Retinal pigment epithelial cell (primary cell): Measurements from ENCODE around the gene LMF1.

ENCODE experiments used
- DNase-seq: peaks from one replicate; pipeline ENCODE4 v3.0.0-alpha.2; 2010; ENCODE audit warnings: low read depth
- H3K4me3 ChIP-seq: 2 replicates; pipeline ENCODE4 v1.5.1; 2011; ENCODE audit warnings: mild to moderate bottlenecking, low read length, control low read depth, moderate library complexity
- CTCF ChIP-seq: conservative IDR thresholded peaks from 2 replicates; pipeline ENCODE4 v1.5.1; 2011; ENCODE audit warnings: low read depth, low read length, control low read depth, inconsistent platforms

LMF1 gene

GRCh38 chr16:965487-965886, 5.3 kb downstream of the LMF1 start:
- TF ChIP-seq CTCF: no peak
- no peak overlapping the region for H3K4me3 ChIP-seq
- no peak for DNase-seq

GRCh38 chr16:965036-965395, 5.8 kb downstream of the LMF1 start:
- no peak overlapping the region for H3K4me3 ChIP-seq
- no peak for DNase-seq
- TF ChIP-seq CTCF: no peak

GRCh38 chr16:964356-965035, 6.3 kb downstream of the LMF1 start:
- TF ChIP-seq CTCF: no peak
- no peak overlapping the region for H3K4me3 ChIP-seq
- no peak for DNase-seq

- H3K4me3 ChIP-seq: no peak overlapping the region
- DNase-seq: no peak
- TF ChIP-seq CTCF: no peak
These were observed 6.9 kb downstream of the LMF1 start for GRCh38 chr16:963913-964312.

- no peak overlapping the region for H3K4me3 ChIP-seq
- DNase-seq: no peak
- no peak for TF ChIP-seq CTCF
These were observed 7.6 kb downstream of the LMF1 start for GRCh38 chr16:962901-963814.

- TF ChIP-seq CTCF: no peak
- DNase-seq: no peak
- no peak overlapping the region for H3K4me3 ChIP-seq
These were observed 8.4 kb downstream of the LMF1 start for GRCh38 chr16:962366-962765.
